Activated T-cell treated with anti-CD3 and anti-CD28 coated beads for 4 hours (primary cell): ENCODE results near the gene FAR1.

Source experiments
- DNase-seq: peaks from one replicate; pipeline ENCODE4 v3.0.0-alpha.2; 2020

FAR1 gene

DNA sequence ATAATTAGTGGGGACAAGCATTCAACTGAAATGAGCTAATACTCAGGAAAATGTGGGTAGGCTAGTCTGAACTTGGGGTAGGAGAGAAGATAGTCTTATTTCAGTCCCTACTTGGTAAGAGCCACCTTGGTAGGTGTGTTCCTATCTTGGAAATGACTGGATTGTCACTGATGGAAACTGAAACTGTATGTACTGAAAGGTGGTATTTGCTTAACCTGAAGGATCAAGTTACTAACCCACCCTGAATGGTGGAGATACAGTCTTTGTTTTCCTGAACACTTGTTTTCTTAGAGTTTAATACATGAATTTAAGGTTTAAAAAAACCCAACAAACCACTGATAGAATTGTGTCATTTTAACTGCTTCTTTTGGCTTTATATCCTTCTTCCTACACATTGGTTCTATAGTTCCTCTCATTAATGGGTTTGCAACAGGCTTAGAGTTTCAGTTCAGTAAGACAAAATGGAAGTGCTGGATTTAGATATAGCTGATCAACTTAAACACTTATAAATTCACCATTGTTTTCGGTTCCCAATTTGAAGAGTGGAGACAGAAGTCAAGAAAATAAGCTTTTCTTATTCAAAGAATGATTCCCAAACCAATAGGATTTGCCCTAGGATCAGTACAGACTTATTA, 4.2 kb downstream of the FAR1 start:
- no peak for DNase-seq

DNA sequence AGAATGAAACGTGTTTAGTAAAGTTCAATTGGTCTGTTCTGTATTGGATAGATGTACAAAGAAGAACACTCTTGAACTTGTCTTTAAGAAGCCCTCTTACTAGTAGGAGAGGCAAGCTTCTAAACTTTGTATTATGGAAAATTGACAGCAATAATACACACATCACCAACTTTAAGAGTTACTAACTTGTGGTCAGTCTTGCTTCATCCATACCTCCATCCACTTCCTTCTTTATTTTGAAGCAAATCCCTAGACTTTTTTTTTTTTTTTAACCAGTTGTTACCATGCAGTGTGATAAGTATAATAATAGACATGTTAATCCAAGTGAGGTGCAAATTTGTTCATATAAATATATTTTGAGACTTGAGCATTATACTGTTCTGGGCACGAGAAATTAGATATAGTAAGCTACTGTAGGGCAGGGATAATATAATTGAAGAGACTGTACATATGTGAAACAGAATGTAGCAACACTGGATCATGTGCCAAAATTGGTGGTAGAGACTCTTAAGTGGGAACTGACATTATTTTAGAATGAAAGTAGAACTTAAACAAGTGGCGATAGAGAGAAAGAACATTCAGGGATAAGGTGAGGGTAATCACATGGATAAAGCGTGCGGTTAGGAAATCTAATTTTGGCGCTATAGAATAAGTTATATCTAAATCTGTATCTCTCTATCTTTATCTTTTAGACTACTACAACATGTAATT, 6.5 kb downstream of the FAR1 start:
- no peak for DNase-seq

DNA sequence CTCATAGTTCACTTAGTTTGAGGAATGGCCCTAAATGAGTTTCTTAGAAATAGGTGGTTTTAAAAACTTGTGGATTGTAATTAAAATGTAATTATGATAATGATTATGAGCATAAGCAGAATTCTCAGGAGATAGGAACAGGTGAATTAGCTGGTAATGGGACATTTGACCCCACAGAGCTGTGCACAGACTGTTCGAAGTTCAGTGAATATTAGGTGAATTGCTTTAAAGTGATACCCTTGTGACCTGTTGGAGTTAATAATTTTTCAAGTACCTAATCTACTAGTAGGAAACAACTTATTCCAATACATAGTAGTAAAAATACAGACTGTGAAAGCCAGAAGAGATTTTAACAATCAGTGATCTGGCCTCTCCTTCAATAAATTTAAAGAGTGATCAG, 8.1 kb downstream of the FAR1 start:
- no peak for DNase-seq

DNA sequence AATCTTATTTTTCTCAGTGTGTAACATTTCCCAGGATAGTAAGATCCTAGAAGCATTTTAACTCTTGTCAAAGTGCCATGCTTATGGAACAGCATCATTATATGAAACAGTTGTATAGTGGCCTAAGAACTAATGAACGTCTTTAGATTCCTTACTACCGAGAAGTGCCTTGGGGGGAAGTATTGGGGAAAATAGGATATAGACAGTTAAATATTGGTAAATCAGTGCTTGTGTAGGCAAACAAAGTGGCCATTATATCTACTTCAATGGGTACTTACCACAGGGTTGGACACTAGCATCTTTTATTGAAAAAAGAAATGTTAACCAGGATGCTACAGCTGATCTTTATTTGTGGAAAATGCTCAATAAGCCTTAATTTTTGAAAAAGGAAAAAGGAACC, 11.3 kb downstream of the FAR1 start:
- DNase-seq, result no peak

DNA sequence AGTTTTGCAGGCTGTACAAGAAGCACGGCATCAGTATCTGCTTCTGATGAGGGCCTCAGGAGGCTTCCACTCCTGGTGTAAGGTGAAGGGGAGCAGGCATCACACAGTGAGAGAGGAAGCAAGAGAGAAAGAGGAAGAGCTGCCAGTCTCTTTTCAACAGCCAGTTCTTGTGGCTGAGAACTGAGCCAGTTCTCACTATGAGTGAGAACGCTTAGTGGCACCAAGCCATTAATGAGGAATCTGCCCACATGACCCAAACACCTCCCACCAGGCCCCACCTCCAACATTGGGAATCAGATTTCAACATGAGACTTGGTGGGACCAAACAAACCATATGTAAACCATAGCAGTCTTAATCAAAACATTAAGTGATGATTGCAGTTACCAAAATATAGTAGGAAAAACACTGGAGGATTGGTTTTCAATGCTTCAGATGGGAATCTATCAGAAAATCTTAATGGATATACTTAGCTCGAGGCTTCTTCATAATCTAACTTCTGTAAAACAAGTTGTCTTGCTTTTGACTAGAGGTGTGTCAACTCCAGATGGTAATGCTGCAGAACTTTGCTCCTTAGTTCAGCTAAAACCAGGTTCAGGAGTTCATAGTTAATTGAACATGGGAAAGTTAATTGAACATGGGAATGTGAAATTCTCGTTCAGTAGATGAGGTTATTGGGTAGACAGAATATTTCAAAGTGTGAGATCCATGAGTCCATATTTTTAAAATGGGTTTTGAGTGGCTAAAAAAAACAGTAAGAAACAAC, 12.2 kb downstream of the FAR1 start:
- DNase-seq, result no peak

DNA sequence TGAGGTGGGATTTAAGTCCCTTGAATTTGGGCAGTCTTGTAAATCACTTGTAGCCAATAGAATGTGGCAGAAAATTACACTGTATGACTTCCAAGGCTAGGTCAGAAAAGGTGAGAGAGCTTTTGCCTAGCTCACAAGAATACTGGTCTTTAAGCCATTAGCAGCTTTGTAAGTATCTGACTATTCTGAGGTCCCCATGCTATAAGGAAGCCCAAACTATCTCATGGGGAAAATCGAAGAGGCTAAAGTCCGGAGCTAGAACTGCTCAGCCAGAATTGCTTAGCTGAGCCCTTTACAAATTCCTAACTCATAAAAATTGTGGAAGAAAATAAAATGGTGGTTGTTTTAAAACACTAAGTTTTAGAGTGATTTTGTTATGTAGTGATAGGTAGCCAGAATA, 13.0 kb downstream of the FAR1 start:
- no peak for DNase-seq

GRCh38 chr11:13682212-13682611, 13.7 kb downstream of the FAR1 start:
- DNase-seq, result no peak

DNA sequence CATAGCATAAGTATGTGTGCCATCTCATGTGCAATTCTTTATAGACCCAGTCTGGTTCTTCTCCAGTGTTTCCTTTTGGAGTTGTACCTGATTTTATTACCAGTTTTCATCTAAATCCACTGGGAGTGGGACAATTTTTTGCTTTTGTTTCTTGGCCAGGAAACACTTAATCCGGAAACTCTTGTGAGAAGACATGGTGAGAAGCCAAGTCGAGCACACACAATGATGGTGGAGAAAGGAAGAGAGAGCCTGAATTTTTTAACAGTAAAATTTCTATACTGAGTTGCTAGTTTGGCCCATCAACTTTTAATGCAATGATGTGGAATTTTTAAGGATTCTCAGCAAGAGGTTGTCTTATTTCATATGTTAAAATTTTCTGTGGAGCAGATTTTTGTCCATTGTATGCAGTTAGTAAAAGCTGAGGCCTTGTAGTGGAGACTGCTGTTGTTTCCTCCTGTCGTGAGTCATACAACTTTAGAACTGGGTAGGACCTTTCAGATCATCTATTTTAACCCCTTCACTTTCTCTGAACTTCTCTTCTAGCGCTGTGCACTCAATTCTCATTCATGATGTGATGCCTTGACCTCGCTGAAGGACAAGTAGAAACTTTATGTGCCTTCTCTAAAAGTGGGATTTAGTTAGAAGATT, 17.1 kb downstream of the FAR1 start:
- no peak for DNase-seq

- DNase-seq, result no peak
Observed at GRCh38 chr11:13686776-13687175, 18.3 kb downstream of the FAR1 start.

DNA sequence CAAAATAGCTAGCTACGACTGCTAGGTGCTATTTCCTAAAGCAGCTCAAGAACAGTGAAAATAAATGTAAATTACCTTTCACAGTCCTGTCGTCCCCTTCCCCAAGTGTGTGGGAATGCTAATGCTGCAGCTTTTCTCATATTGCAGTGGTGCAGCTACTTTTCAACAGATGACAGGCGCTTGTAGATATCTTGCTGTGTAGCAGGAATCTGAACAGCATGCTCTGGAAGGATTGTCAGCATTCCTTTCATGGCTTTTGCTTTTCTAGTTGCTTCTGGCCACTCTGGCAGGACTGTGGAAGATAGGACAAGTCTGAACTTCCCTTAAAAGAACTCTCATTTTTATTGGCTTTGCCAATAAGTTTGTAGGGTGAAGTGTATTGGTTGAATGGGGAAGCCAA, 18.8 kb downstream of the FAR1 start:
- no peak for DNase-seq

DNA sequence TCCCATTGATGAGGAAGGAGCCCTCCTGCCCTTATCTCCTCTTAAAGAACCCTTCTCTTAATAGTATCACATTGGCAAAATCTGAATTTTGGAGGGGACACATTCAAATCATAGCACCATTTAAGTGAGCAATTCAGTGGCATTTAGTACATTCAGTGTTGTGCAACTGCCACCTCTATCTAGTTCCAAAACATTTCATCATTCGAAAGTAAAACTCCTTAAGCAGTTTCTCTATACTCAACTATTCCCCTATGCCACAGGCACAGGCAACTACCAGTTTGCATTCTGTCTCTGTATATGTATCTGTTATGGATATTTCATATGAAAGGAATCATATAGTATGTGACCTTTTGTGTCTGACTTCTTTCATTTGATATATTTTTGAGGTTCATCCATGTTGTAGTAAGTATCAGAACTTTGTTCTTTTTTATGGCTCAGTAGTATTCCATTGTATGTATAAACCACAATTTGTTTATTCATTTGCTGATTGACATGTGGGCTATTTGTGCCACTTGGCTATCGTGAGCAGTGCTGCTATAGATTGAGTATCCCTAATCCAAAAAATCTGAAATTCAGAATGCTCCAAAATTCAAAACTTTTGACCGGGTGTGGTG, 22.9 kb downstream of the FAR1 start:
- DNase-seq, result no peak

GRCh38 chr11:13692172-13692571, 23.7 kb downstream of the FAR1 start:
- DNase-seq, result no peak

- DNase-seq, result no peak
Observed at GRCh38 chr11:13694115-13694514, 25.6 kb downstream of the FAR1 start.

GRCh38 chr11:13695886-13696285, 27.4 kb downstream of the FAR1 start:
- no peak for DNase-seq

DNA sequence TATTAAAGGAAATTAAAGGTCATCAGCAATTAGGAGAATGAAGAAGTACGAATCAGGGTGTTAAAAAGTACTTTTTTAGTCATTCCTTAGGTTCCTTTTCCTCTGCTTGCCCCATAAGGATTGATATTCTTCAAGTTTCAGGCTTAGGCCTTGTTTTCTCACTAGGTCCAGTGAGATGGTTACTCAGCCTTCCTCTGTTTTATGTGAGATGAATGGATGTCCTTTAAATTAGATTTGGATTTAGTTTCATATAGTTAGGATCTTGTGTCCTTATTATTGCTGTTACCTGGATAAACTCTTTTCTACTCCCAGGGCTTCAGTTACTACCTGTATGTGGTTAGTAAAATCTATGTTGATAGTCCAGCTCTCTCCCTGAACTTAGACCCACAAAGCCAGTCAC, 29.2 kb downstream of the FAR1 start:
- no peak for DNase-seq

DNA sequence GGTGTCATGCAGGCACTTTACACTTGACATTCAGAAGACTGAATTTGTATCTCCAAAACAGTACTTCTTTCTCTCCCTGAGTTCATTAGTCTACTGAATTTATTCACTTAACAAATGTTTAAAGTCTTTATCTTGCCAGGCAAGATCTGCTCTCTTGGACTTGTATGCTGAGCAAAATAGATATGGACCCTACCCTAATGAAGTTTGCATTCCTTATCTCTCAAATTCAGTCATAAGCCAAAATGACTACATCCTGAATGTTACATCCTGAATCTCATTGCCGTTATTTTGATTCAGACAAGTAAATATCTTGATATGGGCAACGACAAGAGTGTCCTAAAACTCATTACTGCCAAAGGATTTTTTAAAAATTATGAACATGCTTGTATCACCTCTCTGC, 29.7 kb downstream of the FAR1 start:
- no peak for DNase-seq

DNA sequence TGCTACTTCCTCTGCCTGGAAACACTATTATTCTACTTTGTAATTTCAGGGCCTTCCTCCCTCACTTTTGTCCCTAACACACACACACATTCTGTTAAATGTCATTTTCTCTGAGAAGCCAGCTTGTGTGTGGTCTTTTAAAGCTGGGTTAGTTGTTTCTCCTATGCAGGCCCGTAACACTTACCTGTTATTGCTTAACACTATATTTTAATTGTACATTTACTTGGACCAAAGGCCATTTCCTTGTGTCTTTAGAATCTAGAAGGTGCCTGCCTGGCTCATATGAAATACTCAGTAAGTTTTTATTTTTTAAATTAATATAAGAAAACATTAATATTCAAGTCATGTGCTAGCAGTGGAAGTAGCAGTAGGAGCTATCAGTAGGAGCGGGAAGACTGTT, 30.6 kb downstream of the FAR1 start:
- DNase-seq, result no peak

DNA sequence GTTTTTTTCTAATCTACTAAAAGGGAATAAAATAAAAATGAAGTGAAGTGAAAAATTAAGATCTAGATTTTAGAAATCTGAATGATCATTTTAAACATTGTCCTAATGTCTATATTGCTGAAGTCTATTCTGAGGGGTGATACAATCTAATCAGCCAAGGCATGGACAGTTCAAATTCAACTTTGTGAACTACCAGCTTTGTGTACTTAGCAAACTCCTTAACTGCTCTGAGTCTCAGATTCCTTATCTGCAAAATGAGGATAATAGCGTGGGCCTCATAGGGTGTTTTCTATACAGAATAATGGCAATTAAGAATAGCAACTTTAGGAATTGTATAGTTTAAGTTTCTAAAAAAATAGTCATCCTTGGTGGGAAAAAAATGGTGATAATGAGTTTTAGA, 31.4 kb downstream of the FAR1 start:
- no peak for DNase-seq

GRCh38 chr11:13701506-13701905, 33.0 kb downstream of the FAR1 start:
- DNase-seq, result no peak

DNA sequence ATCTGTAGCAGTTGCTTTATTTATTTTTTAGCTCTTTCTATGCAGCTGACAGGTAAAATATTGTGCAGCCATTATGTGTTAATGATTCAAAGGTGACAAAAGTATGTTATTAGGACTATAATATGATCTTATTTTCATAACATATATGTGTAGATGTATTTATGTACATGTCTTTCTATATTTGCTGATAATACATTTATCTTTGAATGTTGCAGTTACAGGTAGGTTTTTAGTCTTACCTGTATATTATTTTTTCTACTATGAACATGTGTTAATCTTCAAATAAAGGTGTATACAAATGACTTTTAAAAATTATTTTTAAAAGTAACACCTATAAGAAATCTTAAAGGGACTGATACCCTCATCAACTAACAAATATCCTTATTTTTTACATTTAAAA, 33.6 kb downstream of the FAR1 start:
- DNase-seq, result no peak

- DNase-seq, result no peak
Observed at GRCh38 chr11:13705710-13706109, 37.2 kb downstream of the FAR1 start.

DNA sequence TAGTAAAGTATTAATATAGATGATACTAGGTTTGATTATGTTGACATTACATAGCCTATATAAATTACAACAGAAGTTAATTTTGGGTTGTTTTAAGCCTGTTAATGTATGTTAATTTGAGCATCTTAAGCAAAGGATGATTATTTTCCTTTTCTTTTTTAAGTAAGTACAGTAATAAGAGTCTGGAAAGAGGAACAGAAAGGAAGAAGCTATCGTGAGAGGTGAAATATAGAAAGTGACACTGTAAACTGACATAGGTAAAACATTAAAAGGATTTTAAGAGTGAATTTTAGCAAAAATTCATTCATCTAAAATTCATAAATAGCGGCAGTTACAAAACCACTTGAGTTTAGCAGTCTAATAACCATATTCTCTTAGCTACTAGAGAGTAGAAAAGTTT, 45.5 kb downstream of the FAR1 start:
- no peak for DNase-seq

GRCh38 chr11:13717331-13717730, 48.9 kb downstream of the FAR1 start:
- no peak for DNase-seq
